ENCODE data around the gene HMGN5.

HMGN5 gene

DNA sequence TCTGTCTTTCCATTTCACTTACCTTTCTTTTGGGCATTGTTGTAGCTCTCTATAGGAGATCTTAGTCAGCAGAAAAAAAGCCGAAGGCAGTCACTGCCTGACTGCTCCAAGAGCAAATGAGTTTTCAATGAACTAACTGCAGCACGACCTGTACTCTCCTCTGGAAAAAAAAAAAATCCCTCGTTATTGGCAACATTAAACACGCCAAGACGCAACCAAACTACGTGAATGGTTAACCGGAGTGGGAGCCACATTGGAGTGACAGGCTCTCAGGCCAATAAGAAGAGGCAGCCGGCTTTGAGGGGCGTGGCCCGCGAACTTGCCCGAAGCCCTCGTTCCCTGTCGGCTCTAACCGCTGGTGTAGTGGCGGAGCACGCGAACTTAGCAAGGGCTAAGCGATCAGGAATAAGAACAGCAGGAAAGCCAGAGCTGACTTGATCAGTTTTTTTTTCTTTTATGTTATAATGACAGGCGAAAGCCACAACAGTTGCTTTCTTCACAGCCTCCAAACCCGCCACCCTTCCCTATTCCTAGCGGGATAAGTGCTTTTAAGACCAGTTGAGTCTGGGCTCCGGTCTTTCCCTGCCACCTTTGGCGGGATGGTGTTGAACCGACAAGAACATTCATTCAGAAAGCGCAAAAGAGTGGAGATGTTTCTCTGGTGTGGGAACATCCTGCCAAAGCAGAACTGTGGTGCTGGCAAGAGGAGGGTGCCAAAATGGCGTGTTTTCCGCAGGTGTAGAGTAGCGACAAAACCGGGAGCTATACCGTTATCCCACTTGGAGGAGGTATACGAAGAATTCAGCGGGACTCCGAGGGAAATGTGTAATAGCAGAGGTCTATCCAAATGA, 80.0 kb downstream of the HMGN5 start:
- peak; percentile 87 for DNase-seq
- in situ Hi-C loops (cut with HindIII; ENCODE audit: low pct_ligation_motif_present, low pct_unique_long_range_greater_than_20kb, low sequenced_read_pairs) = no loop called here

DNA sequence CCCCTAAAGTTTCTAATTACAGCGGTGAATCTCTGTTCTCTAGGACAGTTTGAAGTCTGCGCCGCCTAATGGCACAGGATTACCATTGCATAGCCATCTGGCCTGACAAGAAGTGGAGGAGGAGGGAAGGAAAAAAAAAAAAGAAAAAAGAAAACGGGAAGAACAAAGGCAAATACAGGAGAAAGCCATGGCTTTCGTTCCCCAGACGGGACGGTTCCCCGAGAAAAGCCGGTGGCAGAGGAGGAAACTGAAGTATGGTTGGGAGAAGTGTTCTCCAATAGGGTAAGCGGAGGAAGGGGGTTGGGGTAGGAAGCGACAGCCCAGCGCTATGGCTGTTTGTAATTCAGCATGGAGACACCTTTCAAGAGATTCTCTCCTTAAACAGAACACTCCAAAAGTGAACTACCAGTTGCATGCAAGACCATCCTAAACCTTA, 80.8 kb downstream of the HMGN5 start:
- DNase-seq = peak; percentile 60
- in situ Hi-C loops (cut with HindIII; ENCODE audit: low pct_ligation_motif_present, low pct_unique_long_range_greater_than_20kb, low sequenced_read_pairs) = no loop called here

DNA sequence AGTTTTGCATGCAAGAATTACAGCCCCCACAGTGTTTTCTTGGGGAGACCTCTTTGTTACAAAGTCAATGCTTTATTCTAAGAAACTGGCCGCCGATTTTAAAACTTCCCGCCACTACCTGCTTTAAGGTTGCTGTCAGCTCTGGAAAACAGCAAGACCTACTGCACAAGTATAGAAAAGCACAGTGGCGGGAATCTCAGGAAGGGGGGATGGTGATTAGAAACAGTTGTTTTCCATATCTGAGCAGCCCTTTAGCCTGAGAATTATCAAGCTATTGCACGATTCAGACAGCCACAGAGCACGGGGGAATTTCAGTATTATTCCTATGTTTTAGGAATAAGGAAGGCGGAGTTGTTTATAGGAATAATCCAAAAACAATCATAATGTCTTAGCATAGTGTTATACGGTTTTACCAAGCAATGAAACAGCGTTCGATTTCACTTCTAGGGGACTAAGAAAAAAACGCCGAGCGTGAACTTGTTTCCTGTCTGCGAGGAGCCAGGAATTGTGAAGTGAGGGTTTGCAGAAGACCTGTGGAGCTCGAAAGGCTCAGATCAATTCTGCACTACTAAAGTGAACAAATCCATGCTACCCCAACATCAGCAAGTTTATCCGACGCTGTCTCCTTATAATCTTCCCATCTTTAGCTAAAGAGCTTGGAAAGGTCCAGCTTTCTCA, 81.3 kb downstream of the HMGN5 start:
- peak; percentile 38 for DNase-seq
- in situ Hi-C loops (cut with HindIII; ENCODE audit: low pct_ligation_motif_present, low pct_unique_long_range_greater_than_20kb, low sequenced_read_pairs) = no loop called here

DNA sequence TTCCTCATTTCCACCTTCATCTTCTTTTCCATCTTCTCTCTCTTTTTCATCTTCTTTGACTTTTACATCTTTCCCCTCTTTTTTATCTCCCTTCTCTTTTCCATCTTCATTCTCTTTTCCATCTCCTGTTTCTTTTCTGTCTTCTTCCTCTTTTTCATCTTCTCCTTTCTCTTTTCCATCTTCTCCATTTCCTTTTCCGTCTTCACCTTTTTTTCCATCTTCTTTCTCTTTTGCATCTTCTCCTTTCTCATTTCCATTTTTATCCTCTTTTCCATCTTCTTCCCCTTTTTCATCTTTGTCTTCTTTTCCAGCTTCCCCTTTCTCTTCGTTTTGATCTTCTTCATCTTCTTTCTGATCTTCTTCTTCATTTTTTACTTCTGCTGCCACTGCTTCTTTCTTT, 87.0 kb downstream of the HMGN5 start:
- no peak for DNase-seq
- in situ Hi-C loops (cut with HindIII; ENCODE audit: low pct_ligation_motif_present, low pct_unique_long_range_greater_than_20kb, low sequenced_read_pairs) = no loop called here

DNA sequence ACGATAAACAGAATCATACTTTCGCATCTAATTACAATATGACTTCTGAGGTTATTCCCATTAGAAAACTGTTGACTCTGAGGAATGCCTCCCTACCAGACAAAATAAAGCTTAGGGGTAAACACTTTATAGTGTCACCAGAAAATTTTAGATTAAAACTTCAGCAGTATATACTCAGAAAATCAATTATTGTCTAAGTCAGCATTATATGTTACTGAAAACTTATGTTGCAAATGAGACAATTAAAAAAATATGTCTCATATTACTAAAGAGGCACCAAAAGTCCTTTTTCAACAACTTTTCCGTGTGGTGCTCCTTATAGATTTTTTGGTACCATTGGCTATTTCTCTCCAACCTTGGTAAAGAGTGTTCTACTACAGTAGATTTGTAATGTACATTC, 91.4 kb downstream of the HMGN5 start:
- in situ Hi-C loops (cut with HindIII; ENCODE audit: low pct_ligation_motif_present, low pct_unique_long_range_greater_than_20kb, low sequenced_read_pairs) = no loop called here
- no peak for DNase-seq

DNA sequence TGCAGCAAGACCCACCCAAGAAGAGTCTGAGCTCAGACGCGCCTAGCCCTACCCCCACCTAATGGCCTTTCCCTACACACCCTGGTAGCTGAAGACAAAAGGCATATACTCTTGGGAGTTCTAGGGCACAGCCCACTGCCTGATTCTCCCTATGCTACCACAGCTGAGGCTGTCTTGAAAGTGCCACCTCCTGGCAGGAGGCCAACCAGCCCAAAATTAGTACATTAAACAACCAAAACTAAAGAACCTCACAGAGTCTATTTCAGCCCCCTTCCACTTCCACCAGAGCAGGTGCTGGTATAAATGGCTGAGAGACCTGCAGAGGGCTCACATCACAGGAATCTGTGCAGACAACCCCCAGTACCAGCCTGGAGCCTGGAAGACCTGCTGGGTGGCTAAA, 119.1 kb downstream of the HMGN5 start:
- in situ Hi-C loops (cut with HindIII; ENCODE audit: low pct_ligation_motif_present, low pct_unique_long_range_greater_than_20kb, low sequenced_read_pairs) = no loop called here
- DNase-seq = no peak

Data from ACHN (cell line).